Breast epithelium (tissue), 4 donors: ENCODE data around the gene PGBD5. TPM values are rescaled to one million over a fixed set of nuclear protein-coding genes. Genes with fewer than 3 reads are reported as not detected.
"Not testable (repeated sequence)": the region's sequence is repeated elsewhere in the genome, so short reads cannot be mapped to it uniquely, and the experiment has no call there.

Source experiments
- DNase-seq, 2 donors: peaks; one replicate each; pipeline ENCODE4 v3.0.0-alpha.2; 2019; ENCODE audit warnings: low spot score in 2 of 2
- H3K27ac ChIP-seq, 2 donors: fragments of 200-600 bp; sonication (generic) in 1 of 2; one replicate each; pipeline ENCODE4 v1.5.1; 2016 to 2019; ENCODE audit warnings: mild to moderate bottlenecking in 1 of 2
- H3K27me3 ChIP-seq, 2 donors: fragments of 200-600 bp; sonication (generic) in 1 of 2; one replicate each; pipeline versions ENCODE4 v1.5.1 to v1.6.0; 2017 to 2019; ENCODE audit warnings: control low read depth in 1 of 2, mild to moderate bottlenecking in 1 of 2
- H3K36me3 ChIP-seq: fragments of 200-600 bp; one replicate; pipeline ENCODE4 v1.5.1; 2019
- H3K4me1 ChIP-seq, 2 donors: fragments of 200-600 bp; sonication (generic); one replicate each; pipeline ENCODE4 v1.5.1; 2016 to 2019; ENCODE audit warnings: control low read depth in 1 of 2
- H3K4me3 ChIP-seq, 3 donors: fragments of 200-600 bp; sonication (generic); 1 replicate in 2 of 3; 2 replicates in 1 of 3; pipeline ENCODE4 v1.5.1; 2016 to 2019; ENCODE audit warnings: mild to moderate bottlenecking in 3 of 3, moderate library complexity in 2 of 3
- H3K9me3 ChIP-seq, 2 donors: fragments of 200-600 bp; sonication (generic) in 1 of 2; one replicate each; pipeline ENCODE4 v1.5.1; 2016 to 2019; ENCODE audit warnings: control low read depth in 1 of 2
- POLR2A ChIP-seq: fragments of 450-650 bp; IDR thresholded peaks from one replicate; pipeline ENCODE4 v1.6.1; 2016; ENCODE audit warnings: antibody characterized with exemption, mild to moderate bottlenecking, moderate library complexity
- POLR2AphosphoS5 ChIP-seq, 3 donors: sonication (generic); formaldehyde crosslinking; IDR thresholded peaks; one replicate each; pipeline ENCODE4 v1.6.1; 2017; ENCODE audit warnings: antibody characterized with exemption in 3 of 3
- intact Hi-C: fragments of 100-400 bp; cut with DNase I; formaldehyde crosslinking; loops from one replicate; pipeline ENCODE4 v1.15.1; 2023; ENCODE audit warnings: low total_unique reads
- total RNA-seq, 3 donors: library from RNA; depleted of rRNA; stranded (reverse); fragments of >200 nt; gene quantifications; one replicate each; pipeline ENCODE4 v1.1.0, GENCODE V29; 2016
- TF ChIP-seq, protein P1 (sequence below), 3 donors: fragments of 450-650 bp; IDR thresholded peaks; one replicate each; pipeline ENCODE4 v1.5.1; 2016 to 2017; ENCODE audit warnings: antibody characterized with exemption in 3 of 3, mild to moderate bottlenecking in 3 of 3, moderate library complexity in 3 of 3

PGBD5 gene
- total RNA-seq, 3 donors from 2014 or later, result 0.48 to 0.98 (median 0.59) TPM

DNA sequence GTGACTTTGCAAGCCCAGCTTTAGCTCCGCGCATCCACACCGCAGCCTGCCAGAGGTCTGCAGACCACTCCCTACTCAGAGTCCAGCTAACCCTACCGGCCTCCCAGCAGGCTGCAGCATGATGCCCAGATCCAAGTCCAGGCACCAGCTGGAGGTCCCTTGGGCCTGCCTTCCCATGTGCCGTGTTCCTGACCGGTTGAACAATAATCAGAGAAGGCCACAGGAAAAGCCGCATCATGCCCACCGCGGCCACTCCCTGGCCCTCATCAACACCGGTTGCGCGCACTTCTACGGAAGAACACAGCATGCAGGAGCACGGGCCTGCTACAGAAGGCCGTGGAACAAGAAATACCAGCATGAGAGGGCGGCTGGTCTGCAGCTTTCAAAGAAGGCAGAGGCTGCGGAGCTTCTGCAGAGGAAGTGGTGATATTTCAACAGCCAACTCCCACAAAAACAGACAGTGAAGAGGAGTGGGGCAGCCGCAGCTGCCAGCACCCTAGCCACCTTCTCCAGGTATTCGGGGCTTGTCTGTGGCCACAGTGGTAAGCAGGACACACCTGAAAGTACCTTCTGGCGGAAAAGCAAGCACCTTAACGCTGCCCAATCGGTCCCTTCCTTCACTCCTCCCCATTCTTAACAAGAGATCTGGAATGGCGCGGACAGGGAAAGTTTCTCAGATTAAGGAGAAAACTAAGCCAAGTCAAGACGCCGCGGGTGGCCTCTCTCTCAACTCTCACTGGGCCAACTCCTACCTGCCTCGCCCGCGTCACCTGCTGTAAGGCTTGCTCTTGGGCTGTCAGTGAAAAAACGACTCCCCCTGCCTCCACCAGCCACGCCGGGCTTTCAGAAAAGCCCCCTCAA lies 1.5 kb downstream of the PGBD5 start:
- Histone ChIP-seq H3K4me3 (peak overlapping the region in 2 of 3 donors; percentile 40 to 76), H3K9me3 (no peaks in the 10 kb centered on the region), H3K4me1 (no peaks in the 10 kb centered on the region), H3K36me3 (no peaks in the 10 kb centered on the region), H3K27ac (no peak overlapping the region), H3K27me3 (peaks cover 0 to 69% of the 10 kb centered on the region in 2 donors)
- no peak for TF ChIP-seq POLR2A
- DNase-seq, result no peak
- intact Hi-C loops, result no loop called here

DNA sequence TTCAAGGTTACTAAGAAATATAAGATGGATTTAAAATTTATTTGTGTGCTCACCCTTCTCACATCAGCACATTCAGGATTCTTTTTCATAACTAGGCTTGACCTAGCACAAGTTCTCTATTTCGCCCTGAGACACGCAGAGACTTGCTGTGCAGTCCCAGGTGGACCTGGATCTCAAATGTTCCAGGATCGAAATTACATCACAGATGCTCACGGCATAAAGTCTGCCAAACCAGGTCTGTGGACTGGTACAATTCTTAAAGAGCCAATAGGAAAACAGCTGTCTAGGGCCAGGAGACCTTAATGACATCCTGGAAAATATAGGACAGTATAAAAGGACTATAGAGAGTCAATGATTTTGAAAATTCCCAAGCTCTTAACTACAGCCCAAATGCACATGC lies 2.2 kb downstream of the PGBD5 start:
- Histone ChIP-seq H3K9me3 (no peaks in the 10 kb centered on the region), H3K4me3 (no peak overlapping the region), H3K27me3 (peaks cover 0 to 69% of the 10 kb centered on the region in 2 donors), H3K27ac (no peak overlapping the region), H3K4me1 (no peaks in the 10 kb centered on the region), H3K36me3 (no peaks in the 10 kb centered on the region)
- intact Hi-C loops, result no loop called here
- no peak for DNase-seq
- TF ChIP-seq POLR2A (no peak), POLR2AphosphoS5 (IDR thresholded peaks at IDR 0.05) (no peak)
- TF ChIP-seq, protein P1, sequence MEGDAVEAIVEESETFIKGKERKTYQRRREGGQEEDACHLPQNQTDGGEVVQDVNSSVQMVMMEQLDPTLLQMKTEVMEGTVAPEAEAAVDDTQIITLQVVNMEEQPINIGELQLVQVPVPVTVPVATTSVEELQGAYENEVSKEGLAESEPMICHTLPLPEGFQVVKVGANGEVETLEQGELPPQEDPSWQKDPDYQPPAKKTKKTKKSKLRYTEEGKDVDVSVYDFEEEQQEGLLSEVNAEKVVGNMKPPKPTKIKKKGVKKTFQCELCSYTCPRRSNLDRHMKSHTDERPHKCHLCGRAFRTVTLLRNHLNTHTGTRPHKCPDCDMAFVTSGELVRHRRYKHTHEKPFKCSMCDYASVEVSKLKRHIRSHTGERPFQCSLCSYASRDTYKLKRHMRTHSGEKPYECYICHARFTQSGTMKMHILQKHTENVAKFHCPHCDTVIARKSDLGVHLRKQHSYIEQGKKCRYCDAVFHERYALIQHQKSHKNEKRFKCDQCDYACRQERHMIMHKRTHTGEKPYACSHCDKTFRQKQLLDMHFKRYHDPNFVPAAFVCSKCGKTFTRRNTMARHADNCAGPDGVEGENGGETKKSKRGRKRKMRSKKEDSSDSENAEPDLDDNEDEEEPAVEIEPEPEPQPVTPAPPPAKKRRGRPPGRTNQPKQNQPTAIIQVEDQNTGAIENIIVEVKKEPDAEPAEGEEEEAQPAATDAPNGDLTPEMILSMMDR (IDR thresholded peaks at IDR 0.05), result no peak

DNA sequence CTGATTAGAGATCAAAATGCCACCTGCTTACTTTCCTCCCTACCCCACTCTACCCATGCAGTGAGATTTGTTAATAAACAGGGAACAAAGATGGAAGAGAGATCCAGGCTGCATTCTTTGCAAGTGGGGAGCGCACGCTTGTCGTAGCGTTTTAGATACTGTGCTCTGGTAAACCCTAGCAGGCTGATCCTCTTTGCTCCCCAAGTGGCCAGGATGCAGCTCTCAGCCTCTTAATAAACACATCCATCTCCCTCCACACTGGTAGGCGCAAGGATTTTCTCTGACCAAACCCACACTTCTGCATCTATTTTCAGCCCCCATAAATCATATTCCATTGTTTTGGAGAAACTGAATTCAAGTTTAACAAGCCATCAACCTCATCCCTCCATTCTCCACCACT lies 2.9 kb downstream of the PGBD5 start:
- intact Hi-C loops, result no loop called here
- peaks cover 0 to 73% of the 10 kb centered on the region in 2 donors for H3K27me3 ChIP-seq

DNA sequence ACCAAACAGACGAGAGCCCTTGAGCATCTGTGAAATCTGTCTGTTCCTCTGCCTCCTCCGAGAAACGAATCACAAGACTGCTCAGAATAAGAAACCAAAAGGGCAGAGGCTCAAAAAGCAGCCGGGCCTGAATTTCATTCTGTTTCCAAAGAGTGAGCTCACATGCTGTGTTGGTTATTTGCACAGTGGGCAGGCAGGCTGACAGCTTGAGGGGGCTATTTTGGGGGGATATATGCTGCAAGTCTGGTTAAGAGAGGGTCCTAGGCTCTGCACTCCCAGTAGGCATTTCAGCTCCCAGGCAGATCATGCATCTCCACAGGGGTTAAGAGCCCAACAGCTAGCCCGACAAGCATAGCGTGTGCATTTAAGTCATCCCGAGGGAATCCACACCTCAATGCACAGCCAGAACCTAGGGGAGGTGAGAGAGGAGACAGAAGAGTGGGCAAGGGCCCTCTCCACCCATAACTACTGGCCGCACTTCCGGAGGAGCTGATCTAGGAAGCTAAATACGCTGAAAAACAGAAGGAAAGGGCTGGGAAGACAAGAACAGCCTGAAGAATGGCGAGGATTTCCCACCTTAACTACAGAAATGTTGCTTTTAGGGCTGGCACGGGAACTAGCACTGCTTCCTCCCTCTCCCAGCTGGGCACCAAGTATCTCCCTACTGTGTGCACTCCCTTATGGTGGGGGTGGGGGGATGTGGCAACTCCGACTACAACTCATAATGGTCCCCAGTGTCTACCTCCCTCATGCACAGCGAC lies 3.7 kb downstream of the PGBD5 start:
- Histone ChIP-seq H3K9me3 (no peaks in the 10 kb centered on the region), H3K27me3 (peaks cover 0 to 76% of the 10 kb centered on the region in 2 donors), H3K27ac (no peak overlapping the region), H3K4me1 (no peaks in the 10 kb centered on the region), H3K4me3 (no peak overlapping the region), H3K36me3 (no peaks in the 10 kb centered on the region)
- intact Hi-C loops, result no loop called here
- no peak for DNase-seq
- TF ChIP-seq POLR2AphosphoS5 (IDR thresholded peaks at IDR 0.05) (no peak), POLR2A (no peak)

More for the DNA sequence above, 2.9 kb downstream of the PGBD5 start:
- Histone ChIP-seq H3K4me3 (no peak overlapping the region), H3K9me3 (no peaks in the 10 kb centered on the region), H3K4me1 (no peaks in the 10 kb centered on the region), H3K27ac (no peak overlapping the region), H3K36me3 (no peaks in the 10 kb centered on the region)
- DNase-seq, result no peak
- no peak for TF ChIP-seq POLR2AphosphoS5 (IDR thresholded peaks at IDR 0.05)
- TF ChIP-seq, protein P1 (IDR thresholded peaks at IDR 0.05), result no peak
- no peak for TF ChIP-seq POLR2A

DNA sequence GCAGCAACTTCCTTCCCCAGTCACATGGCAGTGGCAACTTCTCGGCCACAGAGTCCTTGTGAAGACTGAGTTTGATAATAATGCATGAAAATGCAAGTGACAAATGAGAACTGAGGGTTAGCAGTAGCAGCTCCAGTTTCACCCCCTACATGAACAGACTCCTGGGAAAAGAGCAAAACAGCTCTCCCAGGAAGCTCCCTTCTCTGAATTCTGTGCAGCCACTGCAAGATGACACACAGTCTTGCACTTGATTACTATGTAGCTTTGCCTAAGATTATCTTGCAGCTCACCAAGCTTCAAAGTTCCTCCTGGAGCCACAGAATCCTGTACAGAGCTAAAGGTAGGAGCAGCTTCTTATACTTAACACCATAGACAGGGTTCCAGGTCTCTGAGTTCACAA lies 4.7 kb downstream of the PGBD5 start:
- DNase-seq, result no peak

DNA sequence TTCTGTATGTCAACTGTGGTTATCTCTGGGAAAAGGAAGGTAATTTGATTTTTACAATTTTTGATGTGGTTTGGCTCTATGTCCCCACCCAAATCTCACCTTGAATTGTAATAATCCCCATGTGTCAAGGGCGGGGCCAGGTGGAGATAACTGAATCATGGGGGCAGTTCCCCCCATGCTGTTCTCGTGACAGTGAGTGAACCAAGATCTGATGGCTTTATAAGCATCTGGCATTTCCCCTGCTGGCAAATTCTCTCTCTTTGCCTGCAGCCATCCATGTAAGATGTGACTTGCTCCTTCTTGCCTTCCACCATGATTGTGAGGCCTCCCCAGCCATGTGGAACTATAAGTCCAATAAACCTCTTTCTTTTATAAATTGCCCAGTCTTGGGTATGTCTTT lies 5.8 kb downstream of the PGBD5 start:
- H3K4me1 ChIP-seq, H3K36me3 ChIP-seq, intact Hi-C loops, H3K4me3 ChIP-seq, DNase-seq, H3K27ac ChIP-seq, H3K9me3 ChIP-seq: not testable (repeated sequence)
- peaks cover 0 to 78% of the 10 kb centered on the region in 2 donors for H3K27me3 ChIP-seq

More for the DNA sequence above, 4.7 kb downstream of the PGBD5 start:
- intact Hi-C loops, result no loop called here
- Histone ChIP-seq H3K4me3 (no peak overlapping the region), H3K9me3 (no peaks in the 10 kb centered on the region), H3K4me1 (no peaks in the 10 kb centered on the region), H3K27me3 (peaks cover 0 to 81% of the 10 kb centered on the region in 2 donors), H3K27ac (no peak overlapping the region), H3K36me3 (no peaks in the 10 kb centered on the region)
- no peak for TF ChIP-seq POLR2AphosphoS5 (IDR thresholded peaks at IDR 0.05)
- TF ChIP-seq, protein P1 (IDR thresholded peaks at IDR 0.05), result no peak
- TF ChIP-seq POLR2A, result no peak
